HG03558 (cell line): ENCODE results near the gene RAD50.
"Not testable (repeated sequence)": the region's sequence is repeated elsewhere in the genome, so short reads cannot be mapped to it uniquely, and the experiment has no call there.

Source experiments
- ATAC-seq: cut with Tn5 transposase; IDR thresholded peaks from one replicate; pipeline ENCODE4 v1.9.1; 2021; ENCODE audit warnings: moderate number of reproducible peaks; ENCODE audit not compliant: unreplicated experiment; ENCODE audit errors: extremely low read depth

RAD50 gene

GRCh38 chr5:132556763-132557477, at the start of gene RAD50:
Gene RAD50, plus strand, starts transcription at chr5:132556977. Its CDS starts 348 bp downstream, at chr5:132557325.
- ATAC-seq, result peak; percentile 73

DNA sequence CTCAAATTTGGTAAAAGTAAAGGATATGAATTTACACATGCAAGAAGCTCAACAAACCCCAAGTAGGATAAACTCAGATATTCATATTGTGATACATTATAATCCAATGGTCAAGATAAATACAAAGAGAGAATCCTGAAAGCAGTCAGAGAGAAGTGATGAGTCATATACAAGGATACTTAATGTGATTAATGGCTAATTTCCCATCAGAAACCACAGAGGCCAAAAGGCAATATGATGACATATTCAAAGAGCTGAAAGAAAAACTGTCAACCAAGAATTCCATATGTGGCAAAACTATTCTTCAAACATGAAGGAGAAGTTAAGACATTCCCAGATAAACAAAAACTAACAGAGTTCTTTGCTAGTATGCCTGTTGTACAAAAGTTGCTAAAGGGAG, 46.7 kb upstream of the RAD50 start:
- no peak for ATAC-seq

DNA sequence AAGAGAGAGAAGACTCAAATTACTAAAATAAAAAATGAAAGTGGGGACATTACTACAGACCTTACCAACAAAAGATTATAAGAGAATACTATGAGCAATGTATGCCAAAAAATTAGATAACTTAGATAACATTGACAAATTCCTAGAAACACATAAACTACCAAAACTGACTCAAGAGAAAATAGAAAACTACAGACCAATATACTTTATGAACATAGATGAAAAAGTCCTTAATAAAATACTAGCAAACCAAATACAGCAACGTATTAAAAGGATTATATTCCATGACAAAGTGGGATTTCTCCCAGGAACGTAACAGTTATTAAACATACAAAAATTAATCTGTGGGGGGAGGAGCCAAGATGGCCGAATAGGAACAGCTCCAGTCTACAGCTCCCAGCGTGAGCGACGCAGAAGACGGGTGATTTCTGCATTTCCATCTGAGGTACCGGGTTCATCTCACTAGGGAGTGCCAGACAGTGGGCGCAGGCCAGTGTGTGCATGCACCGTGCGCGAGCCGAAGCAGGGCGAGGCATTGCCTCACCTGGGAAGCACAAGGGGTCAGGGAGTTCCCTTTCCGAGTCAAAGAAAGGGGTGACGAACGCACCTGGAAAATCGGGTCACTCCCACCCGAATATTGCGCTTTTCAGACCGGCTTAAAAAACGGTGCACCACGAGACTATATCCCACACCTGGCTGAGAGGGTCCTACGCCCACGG, 43.0 kb upstream of the RAD50 start:
- ATAC-seq, result not testable (repeated sequence)

- ATAC-seq, result not testable (repeated sequence)
These were observed 34.7 kb upstream of the RAD50 start for GRCh38 chr5:132522067-132522466.

DNA sequence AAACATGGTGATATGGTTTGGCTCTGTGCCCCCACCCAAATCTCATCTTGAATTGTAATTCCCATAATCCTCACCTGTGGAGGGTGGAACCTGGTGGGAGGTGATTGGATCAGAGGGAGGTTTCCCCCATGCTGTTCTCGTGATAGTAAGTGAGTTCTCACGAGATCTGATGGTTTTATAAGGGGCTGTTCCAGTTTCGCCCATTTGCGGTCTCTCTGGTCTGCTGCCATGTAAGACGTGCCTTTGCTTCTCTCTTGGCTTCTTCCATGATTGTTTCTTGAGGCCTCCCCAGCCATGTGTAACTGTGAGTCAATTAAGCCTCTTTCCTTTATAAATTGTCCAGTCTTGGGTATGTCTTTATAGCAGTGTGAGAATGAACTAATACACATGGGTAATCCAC, 31.9 kb upstream of the RAD50 start:
- not testable (repeated sequence) for ATAC-seq

- ATAC-seq, result peak; percentile 82
These were observed 31.5 kb upstream of the RAD50 start for GRCh38 chr5:132525299-132525724.

- no peak for ATAC-seq
These were observed 30.3 kb upstream of the RAD50 start for GRCh38 chr5:132526290-132526973.

DNA sequence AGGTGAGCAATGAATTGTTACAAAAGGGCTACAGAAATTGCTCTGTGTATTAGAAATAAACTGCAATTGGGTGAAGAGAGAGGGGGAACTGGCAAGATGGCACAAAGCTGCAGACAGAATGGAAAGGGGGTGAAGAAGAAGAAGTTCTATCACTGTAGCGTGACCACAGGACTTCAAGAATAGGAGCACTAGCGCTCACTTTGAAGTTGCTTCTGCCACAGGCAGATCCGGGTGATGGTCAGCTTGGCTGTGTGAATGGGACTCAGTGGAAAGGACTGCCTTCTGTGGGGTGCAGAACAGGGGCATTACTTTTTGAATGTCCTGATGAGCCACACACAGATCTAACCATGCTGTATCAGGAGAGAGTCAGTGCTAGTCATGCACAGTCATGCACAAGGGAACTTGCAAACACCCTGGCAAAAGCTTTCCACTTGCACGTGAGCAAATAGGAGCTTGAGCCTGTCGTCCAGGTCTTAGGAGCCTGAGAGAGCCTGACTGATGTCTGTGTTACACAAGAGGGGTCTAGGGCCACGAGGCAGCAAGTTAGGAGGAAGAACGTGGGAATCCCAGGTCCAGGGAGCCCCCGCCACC, 29.7 kb upstream of the RAD50 start:
- ATAC-seq, result no peak

DNA sequence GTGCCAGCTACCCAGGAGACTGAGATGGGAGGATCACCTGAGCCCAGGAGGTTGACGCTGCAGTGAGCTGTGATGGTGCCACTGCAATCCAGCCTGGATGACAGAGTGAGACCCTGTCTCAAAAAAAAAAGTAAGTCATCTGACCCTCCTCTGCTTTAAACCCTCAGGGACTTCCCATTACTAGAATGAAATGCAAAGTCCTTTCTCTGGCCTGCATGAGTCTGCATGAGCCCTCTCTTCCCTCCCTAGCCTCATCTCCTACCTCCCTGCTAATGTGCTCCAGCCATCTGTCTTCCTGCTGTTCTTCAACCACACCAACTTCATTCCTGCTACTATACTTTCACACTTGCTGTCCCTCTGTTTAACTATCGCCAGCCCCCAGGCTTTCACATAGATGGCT, 28.8 kb upstream of the RAD50 start:
- ATAC-seq, result no peak

DNA sequence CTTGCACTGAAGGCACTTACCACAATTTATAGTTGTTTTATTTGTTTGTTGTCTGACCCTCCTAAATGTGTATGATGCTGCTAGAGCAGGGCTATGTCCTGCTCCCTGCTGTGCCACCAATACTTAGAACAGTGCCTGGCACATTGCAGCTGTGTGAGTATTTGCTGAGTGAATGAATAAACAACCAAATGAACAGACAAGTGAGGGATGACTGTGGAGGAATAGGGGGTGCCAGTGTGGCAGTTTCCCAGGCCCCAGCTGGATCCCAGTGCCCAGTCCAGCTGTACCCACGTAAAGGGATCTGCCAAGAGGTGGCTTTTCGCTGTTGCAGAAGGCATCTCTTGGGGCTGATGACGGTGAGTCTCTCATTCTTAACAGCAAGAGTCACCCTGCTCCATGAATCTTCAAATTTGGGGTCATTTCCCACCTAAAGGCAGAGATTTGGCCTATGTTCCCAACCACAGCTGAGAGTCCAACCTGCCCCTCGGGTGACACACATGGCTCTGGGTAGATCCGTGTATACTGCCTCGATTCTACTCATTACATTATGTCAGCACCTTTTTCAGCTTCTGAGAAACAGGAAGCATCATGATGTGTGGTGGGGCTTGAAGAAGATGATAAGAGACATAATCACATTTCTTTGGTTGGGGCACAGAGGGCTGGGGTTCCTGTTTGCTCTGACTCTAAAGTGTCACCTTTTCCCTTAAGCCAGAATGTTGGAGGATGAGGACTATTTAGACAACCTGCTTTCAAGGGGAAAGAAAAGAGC, 27.7 kb upstream of the RAD50 start:
- ATAC-seq, result no peak

- no peak for ATAC-seq
These were observed 25.8 kb upstream of the RAD50 start for GRCh38 chr5:132530946-132531345.

GRCh38 chr5:132539716-132540115, 17.1 kb upstream of the RAD50 start:
- no peak for ATAC-seq

GRCh38 chr5:132540149-132540548, 16.6 kb upstream of the RAD50 start:
- no peak for ATAC-seq

DNA sequence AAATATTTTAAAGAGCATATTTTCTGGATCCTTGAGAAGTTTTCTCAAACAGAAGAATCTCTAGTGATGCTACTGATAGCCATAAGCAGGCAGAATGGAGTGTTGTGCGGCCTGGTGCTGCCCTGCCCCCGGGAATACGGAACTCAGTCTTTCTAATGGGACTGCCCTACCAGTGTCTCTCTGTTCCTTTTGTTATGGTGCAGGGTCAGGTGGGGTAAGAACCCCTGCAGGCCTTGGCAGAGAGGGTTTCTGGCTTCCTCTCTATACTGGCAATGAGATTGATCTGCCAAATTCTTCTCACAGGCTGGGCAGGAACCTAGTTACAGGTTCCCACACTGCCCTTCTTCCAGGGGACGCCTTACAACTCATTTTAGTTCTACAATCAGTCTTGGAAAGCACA, 16.0 kb upstream of the RAD50 start:
- ATAC-seq, result no peak

GRCh38 chr5:132543472-132544201, 13.1 kb upstream of the RAD50 start, which contains the start of gene IL5:
Gene IL5, minus strand, starts transcription at chr5:132543522. Its CDS starts 44 bp downstream, at chr5:132543478.
- ATAC-seq, result no peak

GRCh38 chr5:132546108-132546507, 10.7 kb upstream of the RAD50 start:
- no peak for ATAC-seq

DNA sequence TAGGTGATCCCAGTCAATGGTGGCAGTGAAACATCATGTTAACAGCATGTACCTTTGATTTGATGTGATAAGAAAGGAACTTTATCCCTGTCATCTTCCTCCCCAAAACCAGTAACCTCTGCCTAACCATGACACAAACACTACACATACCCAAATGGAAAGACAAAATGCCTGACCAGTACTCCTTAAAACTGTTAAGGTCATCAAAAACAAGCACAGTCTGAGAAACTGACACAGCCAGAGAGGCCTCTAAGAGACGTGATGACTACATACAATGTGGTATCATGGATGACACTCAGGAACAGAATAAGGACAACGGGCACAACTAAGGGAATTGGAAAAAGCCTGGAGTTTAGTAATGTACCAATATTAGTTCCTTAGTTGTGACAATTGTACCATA, 9.5 kb upstream of the RAD50 start:
- no peak for ATAC-seq

- ATAC-seq, result not testable (repeated sequence)
These were observed 7.9 kb upstream of the RAD50 start for GRCh38 chr5:132548834-132549233.

DNA sequence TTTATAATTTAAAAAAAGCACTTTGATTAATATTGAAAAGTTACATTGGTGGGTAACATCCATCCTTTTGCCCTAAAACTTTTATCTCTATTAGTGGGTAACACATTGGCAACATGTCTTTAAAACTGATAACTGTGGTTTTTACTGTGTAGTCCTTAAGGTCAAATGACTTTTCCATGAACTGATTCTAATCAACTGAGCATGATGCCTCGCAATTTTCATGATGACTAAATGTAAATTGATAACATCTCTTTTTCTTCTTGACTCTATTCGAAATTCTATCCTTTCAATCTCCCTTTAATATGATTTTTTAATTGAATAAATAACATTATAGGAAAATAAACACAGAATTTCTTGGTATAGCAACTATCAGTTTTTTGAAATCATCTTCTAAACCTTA, 7.2 kb upstream of the RAD50 start:
- no peak for ATAC-seq
